ENCODE data around the gene ARL6IP5. TPM values are rescaled to one million over a fixed set of nuclear protein-coding genes. Genes with fewer than 3 reads are reported as not detected.

ARL6IP5 gene
- total and polyA plus RNA-seq, 4 donors = 25.1 to 46.0 (median 33.8) TPM

DNA sequence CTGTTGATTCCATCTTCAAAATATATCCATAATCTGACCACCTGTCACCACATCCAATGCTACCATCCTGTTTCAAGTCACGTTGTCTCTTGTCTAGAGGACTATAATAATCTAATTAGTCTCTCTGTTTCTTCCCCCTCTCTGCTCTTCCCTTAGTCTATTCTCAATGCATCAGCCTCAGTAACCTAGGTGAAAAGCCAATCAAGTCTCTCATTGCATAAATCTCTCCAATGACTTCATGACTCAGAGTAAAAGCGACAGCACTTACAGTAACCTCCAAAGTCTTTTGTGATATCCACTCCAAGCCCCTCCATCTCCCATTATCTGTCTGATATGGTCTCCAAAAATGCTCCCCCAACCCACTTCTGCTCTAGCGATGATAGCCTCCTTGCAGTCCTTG lies 11.8 kb upstream of the ARL6IP5 start:
- DNase-seq (ENCODE audit: low spot score) = no peak
- H3K9me3 ChIP-seq (ENCODE audit: control insufficient read depth in 4 of 4, low read length in 3 of 4) = no peaks in the 10 kb centered on the region
- 97% methylated on average over 3 of the region's 3 CpGs for WGBS
- H3K4me1 ChIP-seq (ENCODE audit: control insufficient read depth in 4 of 4, insufficient read depth in 4 of 4, low read length in 3 of 4) = no peaks in the 10 kb centered on the region
- H3K9ac ChIP-seq (ENCODE audit: low read depth in 1 of 2, low read length in 2 of 2) = no peak overlapping the region
- no peaks in the 10 kb centered on the region for H3K27me3 ChIP-seq (ENCODE audit: control insufficient read depth in 4 of 4, insufficient read depth in 4 of 4, low read length in 3 of 4)
- H3K36me3 ChIP-seq (ENCODE audit: control insufficient read depth in 4 of 4, insufficient read depth in 3 of 4, low read depth in 1 of 4, low read length in 3 of 4) = peaks cover 3 to 8% (median 4%) of the 10 kb centered on the region in 4 donors
- H3K27ac ChIP-seq (ENCODE audit: low read depth in 1 of 2, low read length in 2 of 2) = no peak overlapping the region
- no peak overlapping the region for H3K4me3 ChIP-seq (ENCODE audit: low read depth in 1 of 3, low read length in 3 of 3)
- TF ChIP-seq GABPA (IDR thresholded peaks at IDR 0.05 in 1 of 2, conservative IDR thresholded peaks at IDR 0.05 in 1 of 2) (no peak), ZBTB33 (IDR thresholded peaks at IDR 0.05) (no peak), FOXA2 (IDR thresholded peaks at IDR 0.05) (no peak)

DNA sequence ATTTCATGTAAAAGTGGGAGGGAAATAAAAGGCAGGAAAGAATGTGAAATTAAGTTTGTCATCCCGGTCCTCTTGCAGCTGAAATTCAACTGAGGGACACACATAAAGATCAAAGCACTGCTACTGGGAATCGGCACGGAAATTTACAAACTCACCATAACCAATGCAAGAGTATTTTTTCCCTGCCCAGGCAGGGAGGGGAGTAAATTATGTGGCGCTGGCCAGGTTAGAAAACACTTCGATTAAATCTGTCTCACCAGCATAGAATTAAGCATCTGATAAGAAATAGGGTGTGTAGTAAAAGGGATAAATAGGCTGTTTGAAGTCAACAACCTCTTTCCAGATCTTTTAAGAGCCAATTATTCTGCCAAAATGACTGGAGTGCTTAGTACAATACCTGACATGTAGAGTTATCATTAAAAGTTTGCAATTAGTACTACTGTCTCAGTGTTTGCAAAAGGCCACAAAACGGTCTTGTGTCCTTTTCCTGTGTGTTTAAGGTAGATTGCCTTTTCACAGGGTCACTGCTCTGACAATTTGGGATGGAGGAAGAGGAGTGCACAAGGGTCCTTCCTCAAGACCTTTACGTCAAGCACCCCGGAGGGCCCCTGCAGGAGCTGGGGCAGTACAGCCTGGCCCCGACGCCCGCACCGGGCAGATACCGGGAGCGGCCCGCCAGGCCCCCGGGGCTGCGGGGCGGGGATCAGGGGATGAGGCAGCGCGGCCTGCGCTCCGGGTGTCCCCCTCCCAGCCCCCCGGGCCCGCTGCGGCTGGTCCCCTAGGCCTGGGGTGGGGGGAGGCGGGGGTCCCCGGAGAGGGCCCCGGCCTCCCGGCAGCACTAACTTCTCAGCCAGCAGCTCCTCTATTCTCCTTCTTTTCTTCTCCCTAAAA lies 5.2 kb upstream of the ARL6IP5 start:
- Histone ChIP-seq H3K9ac (ENCODE audit: low read depth in 1 of 2, low read length in 2 of 2) (peak overlapping the region; percentile 42 to 74), H3K9me3 (ENCODE audit: control insufficient read depth in 4 of 4, low read length in 3 of 4) (no peaks in the 10 kb centered on the region), H3K27me3 (ENCODE audit: control insufficient read depth in 4 of 4, insufficient read depth in 4 of 4, low read length in 3 of 4) (no peaks in the 10 kb centered on the region), H3K27ac (ENCODE audit: low read depth in 1 of 2, low read length in 2 of 2) (peak overlapping the region; percentile 4 to 48), H3K36me3 (ENCODE audit: control insufficient read depth in 4 of 4, insufficient read depth in 3 of 4, low read depth in 1 of 4, low read length in 3 of 4) (peaks cover 0 to 3% (median 0%) of the 10 kb centered on the region in 4 donors), H3K4me3 (ENCODE audit: low read depth in 1 of 3, low read length in 3 of 3) (peak overlapping the region; percentile 51 to 100 (median 72)), H3K4me1 (ENCODE audit: control insufficient read depth in 4 of 4, insufficient read depth in 4 of 4, low read length in 3 of 4) (peaks cover 9 to 20% (median 14%) of the 10 kb centered on the region in 4 donors)
- DNase-seq (ENCODE audit: low spot score) = peak; percentile 57
- 2% methylated on average over 29 of the region's 29 CpGs for WGBS
- TF ChIP-seq YY1 (IDR thresholded peaks at IDR 0.05) (no peak), HNF4A (conservative IDR thresholded peaks at IDR 0.05) (no peak), FOXA1 (IDR thresholded peaks at IDR 0.05) (no peak), GABPA (IDR thresholded peaks at IDR 0.05 in 1 of 2, conservative IDR thresholded peaks at IDR 0.05 in 1 of 2) (no peak), HNF4G (IDR thresholded peaks at IDR 0.05) (no peak)
- TF ChIP-seq, protein P1, sequence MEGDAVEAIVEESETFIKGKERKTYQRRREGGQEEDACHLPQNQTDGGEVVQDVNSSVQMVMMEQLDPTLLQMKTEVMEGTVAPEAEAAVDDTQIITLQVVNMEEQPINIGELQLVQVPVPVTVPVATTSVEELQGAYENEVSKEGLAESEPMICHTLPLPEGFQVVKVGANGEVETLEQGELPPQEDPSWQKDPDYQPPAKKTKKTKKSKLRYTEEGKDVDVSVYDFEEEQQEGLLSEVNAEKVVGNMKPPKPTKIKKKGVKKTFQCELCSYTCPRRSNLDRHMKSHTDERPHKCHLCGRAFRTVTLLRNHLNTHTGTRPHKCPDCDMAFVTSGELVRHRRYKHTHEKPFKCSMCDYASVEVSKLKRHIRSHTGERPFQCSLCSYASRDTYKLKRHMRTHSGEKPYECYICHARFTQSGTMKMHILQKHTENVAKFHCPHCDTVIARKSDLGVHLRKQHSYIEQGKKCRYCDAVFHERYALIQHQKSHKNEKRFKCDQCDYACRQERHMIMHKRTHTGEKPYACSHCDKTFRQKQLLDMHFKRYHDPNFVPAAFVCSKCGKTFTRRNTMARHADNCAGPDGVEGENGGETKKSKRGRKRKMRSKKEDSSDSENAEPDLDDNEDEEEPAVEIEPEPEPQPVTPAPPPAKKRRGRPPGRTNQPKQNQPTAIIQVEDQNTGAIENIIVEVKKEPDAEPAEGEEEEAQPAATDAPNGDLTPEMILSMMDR (IDR thresholded peaks at IDR 0.05; ENCODE audit: low read depth, low read length, missing input control) = no peak

- Histone ChIP-seq H3K4me1 (ENCODE audit: control insufficient read depth in 4 of 4, insufficient read depth in 4 of 4, low read length in 3 of 4) (peaks cover 9 to 22% (median 15%) of the 10 kb centered on the region in 4 donors), H3K36me3 (ENCODE audit: control insufficient read depth in 4 of 4, insufficient read depth in 3 of 4, low read depth in 1 of 4, low read length in 3 of 4) (peaks cover 0 to 3% (median 0%) of the 10 kb centered on the region in 4 donors), H3K9ac (ENCODE audit: low read depth in 1 of 2, low read length in 2 of 2) (peak within 1 kb of the TSS; percentile 42 to 74), H3K27ac (ENCODE audit: low read depth in 1 of 2, low read length in 2 of 2) (peak within 1 kb of the TSS; percentile 4 to 48), H3K9me3 (ENCODE audit: control insufficient read depth in 4 of 4, low read length in 3 of 4) (no peaks in the 10 kb centered on the region), H3K4me3 (ENCODE audit: low read depth in 1 of 3, low read length in 3 of 3) (peak within 1 kb of the TSS; percentile 51 to 100 (median 72)), H3K27me3 (ENCODE audit: control insufficient read depth in 4 of 4, insufficient read depth in 4 of 4, low read length in 3 of 4) (no peaks in the 10 kb centered on the region)
- peak; percentile 95 for DNase-seq (ENCODE audit: low spot score)
- WGBS = 4% methylated on average over 37 of the region's 37 CpGs
- TF ChIP-seq NR2F2 (IDR thresholded peaks at IDR 0.05) = no peak
- no peak for TF ChIP-seq ZBTB33 (IDR thresholded peaks at IDR 0.05)
- TF ChIP-seq EGR1 (IDR thresholded peaks at IDR 0.05; ENCODE audit: low read depth in 2 of 2) = no peak
- no peak for TF ChIP-seq RAD21 (IDR thresholded peaks at IDR 0.05)
- TF ChIP-seq SP1 (IDR thresholded peaks at IDR 0.05) = no peak
- TF ChIP-seq, protein P2, sequence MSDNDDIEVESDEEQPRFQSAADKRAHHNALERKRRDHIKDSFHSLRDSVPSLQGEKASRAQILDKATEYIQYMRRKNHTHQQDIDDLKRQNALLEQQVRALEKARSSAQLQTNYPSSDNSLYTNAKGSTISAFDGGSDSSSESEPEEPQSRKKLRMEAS (IDR thresholded peaks at IDR 0.05) = no peak
- TF ChIP-seq YY1 (IDR thresholded peaks at IDR 0.05) = peak; percentile 98
- TF ChIP-seq TAF1 (conservative IDR thresholded peaks at IDR 0.05) = peak; percentile 72
- TF ChIP-seq GABPA (IDR thresholded peaks at IDR 0.05 in 1 of 2, conservative IDR thresholded peaks at IDR 0.05 in 1 of 2) = no peak
- TF ChIP-seq, protein P1 (IDR thresholded peaks at IDR 0.05; ENCODE audit: low read depth, low read length, missing input control) = no peak
- TF ChIP-seq JUND (IDR thresholded peaks at IDR 0.05) = no peak
- TF ChIP-seq RXRA (IDR thresholded peaks at IDR 0.05) = no peak
- TF ChIP-seq FOXA1 (IDR thresholded peaks at IDR 0.05) = no peak
Observed at GRCh38 chr3:69080233-69080920, 4.4 kb upstream of the ARL6IP5 start, which contains the start of gene UBA3. UBA3 (minus strand) TSS chr3:69080365; CDS start chr3:69080353, 12 bp downstream.
